GM18498 (cell line): ENCODE data around the gene RUFY3.
"Not testable (repeated sequence)": the region's sequence is repeated elsewhere in the genome, so short reads cannot be mapped to it uniquely, and the experiment has no call there.

Experiments
- ATAC-seq: cut with Tn5 transposase; IDR thresholded peaks from one replicate; pipeline ENCODE4 v1.9.1; 2021; ENCODE audit warnings: mild to moderate bottlenecking, moderate library complexity; ENCODE audit not compliant: unreplicated experiment

Gene RUFY3

GRCh38 chr4:70769396-70769795, 47.6 kb downstream of the RUFY3 start:
- not testable (repeated sequence) for ATAC-seq

DNA sequence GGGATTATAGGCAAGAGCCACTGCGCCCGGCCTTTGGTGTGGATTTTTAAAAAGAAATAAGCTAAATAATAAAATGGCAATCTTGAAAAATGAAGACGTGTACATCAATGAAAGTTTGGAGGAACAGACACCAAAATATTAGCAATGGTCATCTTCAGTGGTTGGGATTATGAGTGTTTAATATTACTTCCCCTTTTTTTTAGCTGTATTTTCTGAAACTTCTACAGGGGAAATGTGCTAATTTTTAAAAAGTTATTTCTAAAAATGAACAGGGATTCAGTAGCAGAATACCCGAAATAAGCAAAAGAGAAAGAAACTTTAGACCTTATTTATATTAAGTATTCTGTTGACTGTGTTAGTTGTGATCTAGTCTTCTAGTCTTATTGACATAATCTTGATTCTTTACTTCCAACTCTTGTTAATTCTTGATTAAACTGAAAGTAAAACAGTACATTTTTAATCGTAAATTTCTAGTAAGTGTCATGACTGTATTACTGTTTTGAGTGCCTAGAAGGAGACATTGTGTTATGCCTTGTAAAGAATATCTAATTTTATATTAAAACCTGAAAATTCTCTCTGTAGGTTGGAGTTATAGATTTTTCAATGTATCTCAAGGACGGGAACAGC, 51.3 kb downstream of the RUFY3 start:
- no peak for ATAC-seq

GRCh38 chr4:70778888-70779422, 57.2 kb downstream of the RUFY3 start:
- ATAC-seq = no peak

- no peak for ATAC-seq
Measured at GRCh38 chr4:70783096-70783495, 61.3 kb downstream of the RUFY3 start.

DNA sequence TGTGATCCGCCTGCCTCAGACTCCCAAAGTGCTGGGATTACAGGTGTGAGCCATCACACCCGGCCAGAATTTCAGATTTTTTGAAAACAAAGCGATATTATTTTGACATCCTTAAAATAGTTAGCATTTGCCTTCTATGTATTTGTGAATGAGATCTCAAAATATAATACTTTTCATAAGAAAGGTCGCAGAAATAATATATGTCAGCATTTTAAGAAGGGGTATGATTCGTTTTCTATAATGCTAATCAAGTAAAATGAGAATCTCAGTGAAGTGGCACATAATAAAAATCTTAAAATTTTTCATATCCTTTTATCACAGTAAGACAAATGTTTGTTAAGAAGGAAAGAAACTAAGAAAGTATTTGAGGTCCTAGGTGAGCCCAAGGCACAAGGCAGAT, 65.7 kb downstream of the RUFY3 start:
- ATAC-seq = no peak

DNA sequence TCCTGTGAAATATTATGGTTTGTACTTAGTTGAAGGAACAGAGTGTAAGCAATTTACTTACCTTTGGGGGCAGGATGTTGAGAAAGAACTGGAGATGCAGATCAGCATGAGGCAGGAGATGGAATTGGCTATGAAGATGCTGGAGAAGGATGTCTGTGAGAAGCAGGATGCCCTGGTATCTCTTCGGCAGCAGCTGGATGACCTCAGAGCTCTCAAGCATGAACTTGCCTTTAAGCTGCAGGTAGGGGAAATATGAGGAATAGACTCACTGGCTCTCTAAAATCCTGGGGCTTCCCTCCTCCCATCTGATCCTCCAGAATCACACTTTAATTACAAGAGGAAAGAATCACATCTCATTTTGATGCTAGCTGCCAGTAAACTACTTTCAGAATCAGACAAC, 67.0 kb downstream of the RUFY3 start:
- no peak for ATAC-seq

DNA sequence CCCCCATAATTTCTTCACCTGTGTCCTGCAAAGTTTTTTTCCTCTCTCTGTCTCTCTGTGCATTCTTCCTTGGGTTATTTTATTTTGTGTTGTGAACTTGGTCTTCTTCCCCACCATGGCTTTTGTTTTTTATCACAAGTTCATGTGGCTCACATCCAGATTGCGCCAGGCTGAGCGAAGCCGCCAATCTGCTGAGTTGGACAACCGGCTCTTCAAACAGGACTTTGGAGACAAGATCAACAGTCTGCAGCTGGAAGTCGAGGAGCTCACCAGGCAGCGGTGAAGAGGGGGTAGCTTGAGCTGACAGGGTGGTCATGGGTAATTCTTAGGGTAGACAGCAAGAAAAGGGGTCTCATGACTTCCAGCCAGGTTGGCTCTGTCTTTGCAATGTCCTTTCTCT, 71.9 kb downstream of the RUFY3 start:
- ATAC-seq = no peak

DNA sequence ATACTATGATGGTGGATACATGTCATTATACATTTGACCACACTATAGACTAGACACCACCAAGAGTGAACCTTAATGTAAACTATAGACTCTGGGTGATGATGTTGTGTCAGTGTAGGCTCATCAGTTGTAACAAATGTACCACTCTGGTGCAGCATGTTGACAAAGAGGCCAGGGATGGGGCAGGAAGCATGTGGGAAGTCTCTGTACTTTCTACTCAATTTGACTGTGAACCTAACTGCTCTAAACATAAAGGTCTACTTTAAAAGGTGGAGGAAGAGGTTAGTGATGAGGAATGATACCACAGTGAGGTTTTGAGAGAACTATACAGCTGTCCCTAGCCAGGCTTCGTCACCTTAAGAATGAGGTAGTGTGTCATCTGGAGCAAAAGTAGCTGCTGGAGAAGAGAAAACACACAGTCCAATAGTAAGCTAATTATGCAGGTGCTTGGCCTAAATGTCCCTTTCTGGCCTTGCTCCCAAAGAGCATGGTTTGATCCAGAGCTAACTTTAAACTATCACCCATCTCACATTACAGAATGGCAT, 79.6 kb downstream of the RUFY3 start:
- ATAC-seq = no peak

- ATAC-seq = no peak
Measured at GRCh38 chr4:70802928-70803580, 81.3 kb downstream of the RUFY3 start.

GRCh38 chr4:70808151-70808550, 86.4 kb downstream of the RUFY3 start:
- no peak for ATAC-seq

GRCh38 chr4:70815370-70815769, 93.6 kb downstream of the RUFY3 start:
- ATAC-seq = no peak

DNA sequence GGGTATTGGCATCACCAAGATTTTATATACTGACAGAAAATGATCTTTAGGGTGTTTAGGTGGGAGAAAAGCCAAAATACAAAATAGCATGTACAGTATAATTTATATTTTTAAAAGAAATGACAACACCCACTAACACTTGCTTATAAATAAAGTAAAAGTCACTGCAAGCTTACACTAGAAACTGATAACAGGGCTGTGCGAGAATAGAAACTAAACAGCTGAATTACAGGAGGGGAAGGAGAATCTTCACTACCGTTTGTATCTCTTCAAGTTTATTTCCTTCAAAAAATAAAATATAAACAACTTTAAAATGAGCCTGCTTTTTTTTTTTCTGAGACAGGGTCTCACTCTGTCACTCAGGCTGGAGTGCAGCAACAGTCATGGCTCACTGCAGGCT, 95.1 kb downstream of the RUFY3 start:
- peak; percentile 64 for ATAC-seq

- peak; percentile 66 for ATAC-seq
Measured at GRCh38 chr4:70818173-70818855, 96.5 kb downstream of the RUFY3 start.

- no peak for ATAC-seq
Measured at GRCh38 chr4:70818921-70819320, 97.2 kb downstream of the RUFY3 start.

GRCh38 chr4:70829015-70829414, 107.3 kb downstream of the RUFY3 start:
- no peak for ATAC-seq

DNA sequence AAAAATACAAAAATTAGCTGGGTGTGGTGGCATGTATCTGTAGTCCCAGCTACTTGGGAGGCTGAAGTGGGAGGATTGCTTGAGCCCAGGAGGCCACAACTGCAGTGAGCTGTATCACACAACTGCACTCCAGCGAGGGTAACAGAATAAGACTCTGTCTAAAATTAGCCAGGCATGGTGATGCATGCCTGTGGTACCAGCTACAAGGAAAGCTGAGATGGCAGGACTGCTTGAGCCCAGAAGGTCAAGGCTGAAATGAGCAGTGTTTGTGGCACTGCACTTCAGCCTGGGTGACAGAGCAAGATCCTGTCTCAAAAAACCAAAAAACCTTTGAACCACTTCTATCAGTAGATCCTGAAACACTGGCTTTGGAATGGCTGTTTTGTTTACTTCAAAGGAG, 107.7 kb downstream of the RUFY3 start:
- no peak for ATAC-seq

GRCh38 chr4:70830054-70830453, 108.3 kb downstream of the RUFY3 start:
- ATAC-seq = no peak

GRCh38 chr4:70831293-70831692, 109.5 kb downstream of the RUFY3 start:
- no peak for ATAC-seq

DNA sequence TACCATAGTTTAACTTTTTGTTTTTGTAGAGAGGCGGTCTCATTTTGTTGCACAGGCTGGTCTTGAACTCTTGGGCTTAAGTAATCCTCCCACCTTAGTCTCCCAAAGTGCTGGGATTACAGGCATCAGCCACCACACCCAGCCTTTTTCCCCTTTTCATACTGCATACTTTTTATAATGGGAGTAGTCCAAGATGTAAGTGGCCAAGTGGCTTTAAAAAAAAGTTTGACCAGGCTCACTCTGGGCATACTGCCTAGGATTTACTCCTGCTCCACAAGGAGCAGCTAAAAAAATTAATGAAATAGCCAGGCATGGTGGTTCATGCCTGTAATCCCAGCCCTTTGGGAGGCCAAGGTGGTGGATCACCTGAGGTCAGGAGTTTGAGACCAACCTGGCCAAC, 111.9 kb downstream of the RUFY3 start:
- no peak for ATAC-seq

GRCh38 chr4:70836081-70836480, 114.3 kb downstream of the RUFY3 start:
- no peak for ATAC-seq

DNA sequence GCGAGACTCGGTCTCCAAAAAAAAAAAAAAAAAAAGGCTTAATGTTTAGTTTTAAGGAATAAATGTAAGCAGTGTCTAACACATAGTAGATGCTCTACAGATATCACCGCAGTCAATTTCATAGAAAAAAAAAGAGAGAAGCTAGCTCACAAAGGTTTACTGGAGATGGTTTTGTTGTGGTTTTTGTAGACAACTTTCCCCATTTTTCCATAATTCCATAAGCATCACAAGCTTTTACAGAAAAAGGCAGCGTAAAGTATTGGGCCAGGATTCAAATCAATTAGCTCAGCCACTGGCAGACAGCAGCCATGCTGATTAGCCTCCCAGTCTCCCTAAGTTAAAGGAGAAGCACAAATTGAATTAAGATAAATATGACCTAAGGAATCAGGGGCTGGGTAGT, 116.4 kb downstream of the RUFY3 start:
- no peak for ATAC-seq
